VCaP (cell line): ENCODE results near the gene ANKRD33B.
"Not testable (repeated sequence)": the region's sequence is repeated elsewhere in the genome, so short reads cannot be mapped to it uniquely, and the experiment has no call there.

ENCODE experiments used
- H3K27ac ChIP-seq: fragments of 450-650 bp; 2 replicates; pipeline ENCODE4 v1.5.1; 2017
- TF ChIP-seq, protein P1 (sequence below): fragments of 450-650 bp; conservative IDR thresholded peaks from 2 replicates; pipeline ENCODE4 v1.5.1; 2017; ENCODE audit warnings: mild to moderate bottlenecking, moderate library complexity

Gene ANKRD33B

DNA sequence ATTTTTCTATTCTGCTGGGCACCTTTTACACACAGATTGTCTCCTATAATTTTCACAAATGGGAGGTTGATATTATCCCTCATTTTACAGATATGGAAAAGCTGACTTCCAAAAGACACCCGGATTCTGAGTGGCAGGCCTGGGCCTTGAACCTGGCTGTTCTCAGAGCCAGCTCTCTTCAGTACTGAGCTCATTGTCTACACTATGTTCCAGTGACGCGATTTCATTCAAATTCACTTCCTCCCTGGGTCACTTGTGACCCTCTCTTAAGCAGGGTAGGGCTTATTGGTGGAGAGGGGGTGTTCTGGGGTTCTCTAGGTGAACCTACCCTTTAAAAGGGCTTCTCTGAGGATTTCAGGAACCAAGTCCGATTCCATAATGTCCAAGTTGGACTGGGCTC, 70.2 kb downstream of the ANKRD33B start:
- no peak overlapping the region for H3K27ac ChIP-seq

DNA sequence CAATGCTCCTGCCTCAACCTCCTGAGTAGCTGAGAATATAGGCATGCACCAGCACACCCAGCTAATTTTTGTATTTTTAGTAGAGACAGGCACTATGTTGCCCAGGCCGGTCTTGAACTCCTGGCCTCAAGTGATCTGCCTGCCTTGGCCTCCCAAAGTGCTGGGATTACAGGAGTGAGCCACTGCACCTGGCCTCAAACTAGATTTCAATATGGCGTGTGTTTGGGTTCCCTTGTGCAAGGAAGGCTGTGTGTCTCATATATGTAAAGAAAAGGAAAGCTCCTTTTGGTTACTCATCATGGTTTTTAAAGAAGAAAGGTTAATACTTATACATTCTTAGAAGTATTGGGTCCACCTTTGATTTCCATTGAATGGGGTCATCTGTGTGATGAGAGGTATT, 70.7 kb downstream of the ANKRD33B start:
- H3K27ac ChIP-seq, result no peak overlapping the region
- TF ChIP-seq, protein P1, sequence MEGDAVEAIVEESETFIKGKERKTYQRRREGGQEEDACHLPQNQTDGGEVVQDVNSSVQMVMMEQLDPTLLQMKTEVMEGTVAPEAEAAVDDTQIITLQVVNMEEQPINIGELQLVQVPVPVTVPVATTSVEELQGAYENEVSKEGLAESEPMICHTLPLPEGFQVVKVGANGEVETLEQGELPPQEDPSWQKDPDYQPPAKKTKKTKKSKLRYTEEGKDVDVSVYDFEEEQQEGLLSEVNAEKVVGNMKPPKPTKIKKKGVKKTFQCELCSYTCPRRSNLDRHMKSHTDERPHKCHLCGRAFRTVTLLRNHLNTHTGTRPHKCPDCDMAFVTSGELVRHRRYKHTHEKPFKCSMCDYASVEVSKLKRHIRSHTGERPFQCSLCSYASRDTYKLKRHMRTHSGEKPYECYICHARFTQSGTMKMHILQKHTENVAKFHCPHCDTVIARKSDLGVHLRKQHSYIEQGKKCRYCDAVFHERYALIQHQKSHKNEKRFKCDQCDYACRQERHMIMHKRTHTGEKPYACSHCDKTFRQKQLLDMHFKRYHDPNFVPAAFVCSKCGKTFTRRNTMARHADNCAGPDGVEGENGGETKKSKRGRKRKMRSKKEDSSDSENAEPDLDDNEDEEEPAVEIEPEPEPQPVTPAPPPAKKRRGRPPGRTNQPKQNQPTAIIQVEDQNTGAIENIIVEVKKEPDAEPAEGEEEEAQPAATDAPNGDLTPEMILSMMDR, result no peak

More for the DNA sequence above, 70.2 kb downstream of the ANKRD33B start:
- TF ChIP-seq, protein P1, result no peak

DNA sequence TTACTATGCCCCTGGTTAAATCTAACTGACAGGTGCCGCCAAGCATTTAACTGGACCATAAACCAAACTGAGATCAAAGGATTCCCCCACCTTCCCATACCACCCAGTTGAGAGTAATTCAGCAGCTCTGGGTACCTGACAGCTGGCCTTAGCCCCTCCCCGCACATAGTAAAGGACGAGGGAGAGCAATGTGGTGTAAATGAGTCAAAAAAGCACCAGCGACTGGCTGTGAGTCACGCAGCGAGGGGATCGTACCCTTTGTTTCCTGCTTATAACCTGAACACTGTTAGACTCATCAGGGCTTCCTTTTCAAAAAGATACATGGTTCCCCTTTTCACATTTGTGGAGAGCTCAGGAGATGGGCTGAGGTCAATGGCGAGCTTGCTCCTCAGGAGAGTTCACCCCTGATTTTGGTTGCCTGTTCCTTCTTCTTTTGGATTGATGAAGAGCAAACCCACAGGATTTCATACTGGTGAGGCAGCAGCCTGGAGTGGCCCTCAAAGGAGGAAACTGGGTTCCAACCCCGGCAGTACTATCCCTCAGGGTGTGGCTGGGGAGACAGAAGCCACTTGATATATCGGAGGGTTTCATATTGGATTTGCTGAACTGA, 71.5 kb downstream of the ANKRD33B start:
- H3K27ac ChIP-seq, result no peak overlapping the region

DNA sequence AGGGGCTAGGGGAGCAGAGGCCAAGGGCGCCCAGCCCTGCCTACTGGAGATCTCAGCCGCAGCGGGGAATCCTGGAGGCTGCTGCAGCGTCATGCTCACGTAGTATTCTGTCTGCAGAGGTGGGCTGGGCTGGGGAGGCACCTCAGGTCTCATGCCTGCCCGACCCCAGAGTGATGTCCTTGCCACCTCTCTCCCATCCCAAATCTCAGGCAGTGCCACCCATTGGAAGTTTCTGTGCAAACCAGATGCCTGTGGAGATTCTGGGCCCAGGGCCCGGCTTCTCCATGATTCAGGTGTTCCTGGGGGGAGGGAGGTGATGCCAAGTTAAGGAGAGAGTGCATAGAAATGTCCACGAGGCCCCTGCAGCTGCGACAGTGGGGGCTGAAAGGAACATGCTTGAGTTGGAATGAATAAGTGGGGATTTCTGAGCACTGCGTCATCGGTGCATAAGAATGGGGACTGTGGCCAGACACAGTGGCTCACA, 72.0 kb downstream of the ANKRD33B start:
- TF ChIP-seq, protein P1, result no peak
- no peak overlapping the region for H3K27ac ChIP-seq

More for the DNA sequence above, 71.5 kb downstream of the ANKRD33B start:
- TF ChIP-seq, protein P1, result no peak

DNA sequence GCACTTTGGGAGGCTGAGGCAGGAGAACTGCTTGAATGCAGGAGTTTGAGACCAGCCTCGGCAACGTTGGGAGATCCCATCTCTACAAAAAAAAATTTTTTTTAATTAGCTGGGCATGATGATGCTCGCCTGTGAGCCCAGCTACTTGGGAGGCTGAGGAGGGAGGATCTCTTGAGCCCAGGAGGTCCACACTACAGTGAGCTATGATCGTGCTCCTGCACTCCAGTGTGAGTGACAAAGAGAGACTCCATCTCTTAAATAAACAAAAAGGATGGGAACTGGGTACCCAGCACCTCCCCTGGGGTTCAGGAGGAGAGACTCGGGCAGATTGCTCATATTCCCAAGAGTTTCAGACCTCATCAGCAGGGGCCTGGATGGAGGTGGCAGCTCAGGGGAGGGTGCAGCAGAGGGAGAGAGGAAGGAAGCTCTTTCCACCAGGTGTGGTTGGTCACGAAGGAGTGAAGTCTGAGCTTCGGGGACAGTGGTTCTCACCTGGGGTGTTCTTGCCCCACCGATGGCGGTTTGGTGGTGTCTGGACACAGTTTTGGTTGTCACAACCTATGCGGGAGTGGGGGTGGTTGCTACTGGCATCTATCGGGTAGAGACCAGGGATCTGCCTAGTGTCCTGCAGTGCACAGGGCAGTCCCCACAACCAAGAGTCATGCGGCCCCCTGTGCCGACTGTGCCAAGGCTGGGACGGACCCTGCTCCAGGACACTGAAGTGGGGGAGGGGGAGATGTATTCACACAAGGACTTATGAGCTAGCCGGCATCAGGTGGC, 72.7 kb downstream of the ANKRD33B start:
- H3K27ac ChIP-seq, result no peak overlapping the region
- TF ChIP-seq, protein P1, result no peak

DNA sequence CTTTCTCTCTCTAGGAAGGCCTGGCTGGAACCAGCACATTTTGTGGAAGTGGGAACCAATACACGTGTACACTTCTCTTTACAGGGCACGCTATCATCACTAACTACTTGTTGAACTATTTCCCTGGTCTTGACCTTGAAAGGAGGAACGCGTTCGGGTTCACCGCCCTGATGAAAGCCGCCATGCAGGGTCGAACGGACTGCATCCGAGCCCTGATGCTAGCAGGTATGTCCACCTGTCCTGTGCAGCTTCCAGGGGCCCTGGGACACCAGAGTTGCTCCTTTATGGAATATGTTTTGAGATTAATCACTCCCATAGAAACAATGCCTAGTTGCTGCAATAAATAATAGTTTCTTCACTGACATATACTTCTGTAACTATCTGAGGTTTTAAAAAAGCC, 74.1 kb downstream of the ANKRD33B start:
- H3K27ac ChIP-seq, result no peak overlapping the region
- TF ChIP-seq, protein P1, result no peak

DNA sequence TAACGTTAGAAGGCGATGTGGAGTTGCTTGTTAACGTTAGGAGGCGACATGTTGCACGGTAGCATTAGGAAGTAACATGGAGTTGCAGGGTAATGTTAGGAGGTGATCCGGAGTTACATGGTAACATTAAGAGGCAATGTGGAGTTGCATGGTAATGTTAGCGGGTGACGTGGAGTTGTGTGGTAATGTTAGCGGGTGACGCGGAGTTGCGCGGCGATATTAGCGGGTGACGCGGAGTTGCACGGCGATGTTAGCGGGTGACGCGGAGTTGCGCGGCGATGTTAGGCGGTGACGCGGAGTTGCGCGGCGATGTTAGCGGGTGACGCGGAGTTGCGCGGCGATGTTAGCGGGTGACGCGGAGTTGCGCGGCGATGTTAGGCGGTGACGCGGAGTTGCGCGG, 74.9 kb downstream of the ANKRD33B start:
- H3K27ac ChIP-seq, result not testable (repeated sequence)

DNA sequence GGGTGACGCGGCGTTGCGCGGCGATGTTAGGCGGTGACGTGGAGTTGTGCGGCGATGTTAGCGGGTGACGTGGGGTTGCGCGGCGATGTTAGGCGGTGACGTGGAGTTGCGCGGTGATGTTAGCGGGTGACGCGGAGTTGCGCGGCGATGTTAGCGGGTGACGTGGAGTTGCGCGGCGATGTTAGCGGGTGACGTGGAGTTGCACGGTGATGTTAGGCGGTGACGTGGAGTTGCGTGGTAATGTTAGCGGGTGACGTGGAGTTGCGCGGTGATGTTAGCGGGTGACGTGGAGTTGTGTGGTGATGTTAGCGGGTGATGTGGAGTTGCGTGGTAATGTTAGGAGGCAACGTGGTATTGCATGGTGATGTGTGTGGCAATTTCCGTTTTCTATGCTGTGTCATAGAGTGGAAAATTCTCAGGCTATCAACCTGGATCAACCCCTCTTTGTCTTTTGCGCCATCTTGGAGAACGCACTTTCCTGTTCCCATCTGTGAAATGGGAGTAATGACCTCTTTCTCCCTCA, 76.0 kb downstream of the ANKRD33B start:
- H3K27ac ChIP-seq, result no peak overlapping the region
- TF ChIP-seq, protein P1, result no peak
